Measurements from ENCODE around the gene IFRD1.

IFRD1 gene

DNA sequence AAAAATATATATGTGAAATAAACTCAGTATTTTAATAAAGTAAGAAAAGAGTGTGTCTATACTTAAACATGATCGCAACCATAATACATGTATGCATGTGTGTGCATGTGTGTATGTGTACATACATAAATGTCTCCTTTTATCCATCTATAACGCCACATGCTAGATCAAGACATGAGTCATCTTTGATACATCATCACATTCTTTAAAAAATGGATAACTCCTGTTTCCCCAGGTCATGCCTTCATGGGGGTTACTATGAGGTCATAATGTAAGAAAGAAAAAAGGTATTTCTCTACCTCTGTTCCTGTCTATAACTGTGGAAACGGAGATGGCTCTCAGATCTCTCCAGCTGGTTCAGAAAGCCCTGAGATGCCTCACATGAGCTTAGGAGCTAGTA is 71.7 kb downstream of the IFRD1 start:
- DNase-seq = no peak

DNA sequence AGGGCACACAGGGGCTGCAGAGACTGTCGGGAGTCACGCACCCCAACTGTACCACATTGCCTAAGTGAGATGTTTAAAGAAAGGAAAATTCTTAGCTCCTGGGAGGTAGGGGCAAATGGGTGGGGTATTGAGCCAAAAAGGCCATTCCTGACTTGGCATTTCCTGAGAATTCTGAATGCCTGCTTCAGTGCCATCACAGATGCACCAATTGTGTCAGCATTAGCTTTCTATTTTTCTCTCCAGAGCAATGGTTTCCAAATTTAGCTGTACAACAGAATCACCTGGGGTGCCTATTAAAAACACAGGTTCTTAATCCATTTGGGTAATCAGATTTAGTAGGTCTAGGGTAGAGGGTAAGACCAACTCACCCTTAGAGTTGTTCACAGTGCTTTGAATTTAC is 73.6 kb downstream of the IFRD1 start:
- DNase-seq = no peak

Data from NCI-H187 (cell line).